ENCODE data around the gene NAALADL2.

DNA sequence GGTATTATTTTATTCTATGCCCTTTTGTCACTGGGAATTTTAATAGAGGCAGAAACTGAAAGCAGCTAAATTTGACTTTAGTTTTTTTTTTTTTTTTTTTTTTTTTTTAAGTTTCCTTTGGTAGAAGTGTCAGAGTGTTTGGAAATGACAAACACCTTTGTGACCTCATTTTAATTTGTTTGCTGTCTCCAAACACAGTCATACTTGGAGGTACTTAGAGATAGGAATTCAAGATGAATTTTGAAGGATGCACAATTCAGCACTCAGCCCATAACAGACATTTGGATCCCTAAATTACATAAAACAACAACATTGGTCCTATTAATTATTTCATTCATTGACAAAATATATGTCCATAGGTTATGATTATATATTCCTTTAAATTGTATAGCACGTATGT lies 43.4 kb upstream of the NAALADL2 start:
- TF ChIP-seq SMC3 (conservative IDR thresholded peaks at IDR 0.05; ENCODE audit: insufficient read depth, low read depth, low read length) (no peak), BRF1 (IDR thresholded peaks at IDR 0.05; ENCODE audit: borderline replicate concordance, extremely low read depth, insufficient read length) (no peak)
